HepG2 (cell line): ENCODE measurements around the gene PRXL2A. TPM values are rescaled to one million over a fixed set of nuclear protein-coding genes. Genes with fewer than 3 reads are reported as not detected.

ENCODE experiments used
- AKAP8 ChIP-seq: sonication (generic); formaldehyde crosslinking; IDR thresholded peaks from 2 replicates; pipeline ENCODE4 v1.5.1; 2020; ENCODE audit warnings: mild to moderate bottlenecking, missing genetic modification reagents
- KDM3A ChIP-seq: IDR thresholded peaks from 2 replicates; pipeline ENCODE4 v1.6.1; 2018; ENCODE audit warnings: low read depth, missing compliant biosample characterization
- KDM5B ChIP-seq: sonication (generic); formaldehyde crosslinking; IDR thresholded peaks from 2 replicates; pipeline ENCODE4 v1.4.0; 2020; ENCODE audit warnings: missing genetic modification reagents, mild to moderate bottlenecking, borderline replicate concordance
- NCOR1 ChIP-seq: fragments of 200-600 bp; sonication (generic); IDR thresholded peaks from 2 replicates; pipeline ENCODE4 v1.7.0; 2017; ENCODE audit warnings: antibody characterized with exemption, low read length, borderline replicate concordance
- POLR2AphosphoS2 ChIP-seq: IDR thresholded peaks from 2 replicates; pipeline ENCODE4 v1.6.1; 2011; ENCODE audit warnings: low read depth, low read length, improper control_type of control experiment
- REXO4 ChIP-seq: sonication (generic); formaldehyde crosslinking; IDR thresholded peaks from 2 replicates; pipeline ENCODE4 v1.8.0; 2022; ENCODE audit warnings: missing genetic modification reagents, mild to moderate bottlenecking, borderline replicate concordance
- SMARCE1 ChIP-seq: fragments of 450-650 bp; IDR thresholded peaks from 2 replicates; pipeline ENCODE4 v1.6.1; 2017; ENCODE audit warnings: borderline replicate concordance
- ZFP36 ChIP-seq: fragments of 150-350 bp; IDR thresholded peaks from 2 replicates; pipeline ENCODE4 v1.6.1; 2018; ENCODE audit warnings: borderline replicate concordance, low read length, low read depth; ENCODE audit not compliant: partially characterized antibody
- ZNF354B ChIP-seq: sonication (generic); formaldehyde crosslinking; IDR thresholded peaks from 2 replicates; pipeline ENCODE4 v1.8.0; 2022; ENCODE audit warnings: mild to moderate bottlenecking, missing genetic modification reagents
- ZNF451 ChIP-seq: sonication (generic); formaldehyde crosslinking; IDR thresholded peaks from 2 replicates; pipeline ENCODE4 v1.5.0; 2020; ENCODE audit warnings: mild to moderate bottlenecking, missing genetic modification reagents
- ZNF790 ChIP-seq: sonication (generic); formaldehyde crosslinking; IDR thresholded peaks from 2 replicates; pipeline ENCODE4 v1.8.0; 2022; ENCODE audit warnings: missing genetic modification reagents, mild to moderate bottlenecking, borderline replicate concordance
- polyA plus RNA-seq, 8 experiments: library from polyadenylated mRNA; depleted of rRNA in 3 of 8; stranded (reverse) in 7 of 8; unstranded in 1 of 8; fragments of >200 nt; fragmentation: Illumina TruSeq in 4 of 8; extraction: Trizol in 4 of 8; gene quantifications; 2 replicates each; pipeline versions ENCODE4 v1.2.1 to v1.2.3, GENCODE V29; 2011 to 2016; ENCODE audit warnings: low read depth in 4 of 8, missing spikeins in 1 of 8, mixed read lengths in 1 of 8; ENCODE audit not compliant: insufficient read depth in 1 of 8
- total RNA-seq, 5 experiments: library from RNA; depleted of rRNA; stranded (reverse); fragments of >200 nt; fragmentation: Illumina TruSeq; extraction: Trizol; gene quantifications; 2 replicates each; pipeline ENCODE4 v1.2.3, GENCODE V29; 2016; ENCODE audit warnings: low read depth in 1 of 5
- TF ChIP-seq, protein P1 (sequence below): sonication (generic); formaldehyde crosslinking; IDR thresholded peaks from 2 replicates; pipeline ENCODE4 v1.4.0; 2020; ENCODE audit warnings: mild to moderate bottlenecking, low read depth, missing genetic modification reagents
- TF ChIP-seq, protein P2 (sequence below): sonication (generic); formaldehyde crosslinking; IDR thresholded peaks from 2 replicates; pipeline ENCODE4 v1.9.0; 2021; ENCODE audit warnings: missing genetic modification reagents, borderline replicate concordance
- TF ChIP-seq, protein P3 (sequence below): sonication (generic); formaldehyde crosslinking; IDR thresholded peaks from 2 replicates; pipeline ENCODE4 v1.9.0; 2021; ENCODE audit warnings: mild to moderate bottlenecking, missing genetic modification reagents
- TF ChIP-seq, protein P4 (sequence below): sonication (generic); formaldehyde crosslinking; IDR thresholded peaks from 2 replicates; pipeline ENCODE4 v1.9.0; 2021; ENCODE audit warnings: missing genetic modification reagents, mild to moderate bottlenecking, borderline replicate concordance
- TF ChIP-seq, protein P5 (sequence below): sonication (generic); IDR thresholded peaks from 2 replicates; pipeline ENCODE4 v1.6.1; 2016; ENCODE audit warnings: low read depth, borderline replicate concordance
- TF ChIP-seq, protein P6 (sequence below): sonication (generic); formaldehyde crosslinking; IDR thresholded peaks from 2 replicates; pipeline ENCODE4 v1.4.0; 2020; ENCODE audit warnings: missing genetic modification reagents; ENCODE audit errors: not compliant biosample characterization

PRXL2A gene
- total and polyA plus RNA-seq, 2 of the 13 experiments (the other 11 are each of a cell fraction or from before 2014, with no cell fraction given) = 43.9 to 79.9 TPM

DNA sequence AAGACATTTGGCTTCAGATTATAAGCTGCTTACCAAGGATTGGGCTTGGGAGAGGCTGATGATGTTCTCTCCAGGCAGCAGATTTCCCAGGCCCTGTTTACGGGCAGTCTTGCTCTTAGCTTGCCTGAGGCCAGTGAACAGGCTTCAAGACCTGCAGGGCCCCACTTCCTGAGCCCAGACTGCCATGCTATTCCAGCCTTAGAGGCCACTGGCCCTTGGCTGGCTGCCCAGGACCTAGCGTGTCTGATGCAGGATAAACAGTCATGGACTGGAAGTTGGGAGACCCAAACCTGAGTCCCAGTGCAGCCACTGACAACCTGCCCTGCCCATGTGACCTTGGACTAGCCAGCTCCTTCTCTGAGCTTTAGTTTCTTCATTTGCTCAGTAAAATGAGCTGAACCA is 2.9 kb downstream of the PRXL2A start (continued):
- TF ChIP-seq POLR2AphosphoS2 (no peak), SMARCE1 (no peak), KDM3A (no peak), ZNF451 (CRISPR knock-in tag) (no peak), AKAP8 (CRISPR knock-in tag) (no peak), REXO4 (CRISPR knock-in tag) (no peak), KDM5B (CRISPR knock-in tag) (no peak), ZNF354B (no peak), ZNF790 (CRISPR knock-in tag) (no peak), ZFP36 (no peak), NCOR1 (no peak)
- TF ChIP-seq, protein P1, sequence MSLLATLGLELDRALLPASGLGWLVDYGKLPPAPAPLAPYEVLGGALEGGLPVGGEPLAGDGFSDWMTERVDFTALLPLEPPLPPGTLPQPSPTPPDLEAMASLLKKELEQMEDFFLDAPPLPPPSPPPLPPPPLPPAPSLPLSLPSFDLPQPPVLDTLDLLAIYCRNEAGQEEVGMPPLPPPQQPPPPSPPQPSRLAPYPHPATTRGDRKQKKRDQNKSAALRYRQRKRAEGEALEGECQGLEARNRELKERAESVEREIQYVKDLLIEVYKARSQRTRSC = no peak
- TF ChIP-seq, protein P2, sequence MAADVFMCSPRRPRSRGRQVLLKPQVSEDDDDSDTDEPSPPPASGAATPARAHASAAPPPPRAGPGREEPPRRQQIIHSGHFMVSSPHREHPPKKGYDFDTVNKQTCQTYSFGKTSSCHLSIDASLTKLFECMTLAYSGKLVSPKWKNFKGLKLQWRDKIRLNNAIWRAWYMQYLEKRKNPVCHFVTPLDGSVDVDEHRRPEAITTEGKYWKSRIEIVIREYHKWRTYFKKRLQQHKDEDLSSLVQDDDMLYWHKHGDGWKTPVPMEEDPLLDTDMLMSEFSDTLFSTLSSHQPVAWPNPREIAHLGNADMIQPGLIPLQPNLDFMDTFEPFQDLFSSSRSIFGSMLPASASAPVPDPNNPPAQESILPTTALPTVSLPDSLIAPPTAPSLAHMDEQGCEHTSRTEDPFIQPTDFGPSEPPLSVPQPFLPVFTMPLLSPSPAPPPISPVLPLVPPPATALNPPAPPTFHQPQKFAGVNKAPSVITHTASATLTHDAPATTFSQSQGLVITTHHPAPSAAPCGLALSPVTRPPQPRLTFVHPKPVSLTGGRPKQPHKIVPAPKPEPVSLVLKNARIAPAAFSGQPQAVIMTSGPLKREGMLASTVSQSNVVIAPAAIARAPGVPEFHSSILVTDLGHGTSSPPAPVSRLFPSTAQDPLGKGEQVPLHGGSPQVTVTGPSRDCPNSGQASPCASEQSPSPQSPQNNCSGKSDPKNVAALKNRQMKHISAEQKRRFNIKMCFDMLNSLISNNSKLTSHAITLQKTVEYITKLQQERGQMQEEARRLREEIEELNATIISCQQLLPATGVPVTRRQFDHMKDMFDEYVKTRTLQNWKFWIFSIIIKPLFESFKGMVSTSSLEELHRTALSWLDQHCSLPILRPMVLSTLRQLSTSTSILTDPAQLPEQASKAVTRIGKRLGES (CRISPR knock-in tag) = no peak
- TF ChIP-seq, protein P3, sequence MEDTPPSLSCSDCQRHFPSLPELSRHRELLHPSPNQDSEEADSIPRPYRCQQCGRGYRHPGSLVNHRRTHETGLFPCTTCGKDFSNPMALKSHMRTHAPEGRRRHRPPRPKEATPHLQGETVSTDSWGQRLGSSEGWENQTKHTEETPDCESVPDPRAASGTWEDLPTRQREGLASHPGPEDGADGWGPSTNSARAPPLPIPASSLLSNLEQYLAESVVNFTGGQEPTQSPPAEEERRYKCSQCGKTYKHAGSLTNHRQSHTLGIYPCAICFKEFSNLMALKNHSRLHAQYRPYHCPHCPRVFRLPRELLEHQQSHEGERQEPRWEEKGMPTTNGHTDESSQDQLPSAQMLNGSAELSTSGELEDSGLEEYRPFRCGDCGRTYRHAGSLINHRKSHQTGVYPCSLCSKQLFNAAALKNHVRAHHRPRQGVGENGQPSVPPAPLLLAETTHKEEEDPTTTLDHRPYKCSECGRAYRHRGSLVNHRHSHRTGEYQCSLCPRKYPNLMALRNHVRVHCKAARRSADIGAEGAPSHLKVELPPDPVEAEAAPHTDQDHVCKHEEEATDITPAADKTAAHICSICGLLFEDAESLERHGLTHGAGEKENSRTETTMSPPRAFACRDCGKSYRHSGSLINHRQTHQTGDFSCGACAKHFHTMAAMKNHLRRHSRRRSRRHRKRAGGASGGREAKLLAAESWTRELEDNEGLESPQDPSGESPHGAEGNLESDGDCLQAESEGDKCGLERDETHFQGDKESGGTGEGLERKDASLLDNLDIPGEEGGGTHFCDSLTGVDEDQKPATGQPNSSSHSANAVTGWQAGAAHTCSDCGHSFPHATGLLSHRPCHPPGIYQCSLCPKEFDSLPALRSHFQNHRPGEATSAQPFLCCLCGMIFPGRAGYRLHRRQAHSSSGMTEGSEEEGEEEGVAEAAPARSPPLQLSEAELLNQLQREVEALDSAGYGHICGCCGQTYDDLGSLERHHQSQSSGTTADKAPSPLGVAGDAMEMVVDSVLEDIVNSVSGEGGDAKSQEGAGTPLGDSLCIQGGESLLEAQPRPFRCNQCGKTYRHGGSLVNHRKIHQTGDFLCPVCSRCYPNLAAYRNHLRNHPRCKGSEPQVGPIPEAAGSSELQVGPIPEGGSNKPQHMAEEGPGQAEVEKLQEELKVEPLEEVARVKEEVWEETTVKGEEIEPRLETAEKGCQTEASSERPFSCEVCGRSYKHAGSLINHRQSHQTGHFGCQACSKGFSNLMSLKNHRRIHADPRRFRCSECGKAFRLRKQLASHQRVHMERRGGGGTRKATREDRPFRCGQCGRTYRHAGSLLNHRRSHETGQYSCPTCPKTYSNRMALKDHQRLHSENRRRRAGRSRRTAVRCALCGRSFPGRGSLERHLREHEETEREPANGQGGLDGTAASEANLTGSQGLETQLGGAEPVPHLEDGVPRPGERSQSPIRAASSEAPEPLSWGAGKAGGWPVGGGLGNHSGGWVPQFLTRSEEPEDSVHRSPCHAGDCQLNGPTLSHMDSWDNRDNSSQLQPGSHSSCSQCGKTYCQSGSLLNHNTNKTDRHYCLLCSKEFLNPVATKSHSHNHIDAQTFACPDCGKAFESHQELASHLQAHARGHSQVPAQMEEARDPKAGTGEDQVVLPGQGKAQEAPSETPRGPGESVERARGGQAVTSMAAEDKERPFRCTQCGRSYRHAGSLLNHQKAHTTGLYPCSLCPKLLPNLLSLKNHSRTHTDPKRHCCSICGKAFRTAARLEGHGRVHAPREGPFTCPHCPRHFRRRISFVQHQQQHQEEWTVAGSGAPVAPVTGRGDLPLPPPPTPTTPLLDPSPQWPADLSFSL (CRISPR knock-in tag) = no peak
- TF ChIP-seq, protein P4, sequence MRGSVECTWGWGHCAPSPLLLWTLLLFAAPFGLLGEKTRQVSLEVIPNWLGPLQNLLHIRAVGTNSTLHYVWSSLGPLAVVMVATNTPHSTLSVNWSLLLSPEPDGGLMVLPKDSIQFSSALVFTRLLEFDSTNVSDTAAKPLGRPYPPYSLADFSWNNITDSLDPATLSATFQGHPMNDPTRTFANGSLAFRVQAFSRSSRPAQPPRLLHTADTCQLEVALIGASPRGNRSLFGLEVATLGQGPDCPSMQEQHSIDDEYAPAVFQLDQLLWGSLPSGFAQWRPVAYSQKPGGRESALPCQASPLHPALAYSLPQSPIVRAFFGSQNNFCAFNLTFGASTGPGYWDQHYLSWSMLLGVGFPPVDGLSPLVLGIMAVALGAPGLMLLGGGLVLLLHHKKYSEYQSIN = no peak
- TF ChIP-seq, protein P5, sequence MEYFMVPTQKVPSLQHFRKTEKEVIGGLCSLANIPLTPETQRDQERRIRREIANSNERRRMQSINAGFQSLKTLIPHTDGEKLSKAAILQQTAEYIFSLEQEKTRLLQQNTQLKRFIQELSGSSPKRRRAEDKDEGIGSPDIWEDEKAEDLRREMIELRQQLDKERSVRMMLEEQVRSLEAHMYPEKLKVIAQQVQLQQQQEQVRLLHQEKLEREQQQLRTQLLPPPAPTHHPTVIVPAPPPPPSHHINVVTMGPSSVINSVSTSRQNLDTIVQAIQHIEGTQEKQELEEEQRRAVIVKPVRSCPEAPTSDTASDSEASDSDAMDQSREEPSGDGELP = no peak
- TF ChIP-seq, protein P6, sequence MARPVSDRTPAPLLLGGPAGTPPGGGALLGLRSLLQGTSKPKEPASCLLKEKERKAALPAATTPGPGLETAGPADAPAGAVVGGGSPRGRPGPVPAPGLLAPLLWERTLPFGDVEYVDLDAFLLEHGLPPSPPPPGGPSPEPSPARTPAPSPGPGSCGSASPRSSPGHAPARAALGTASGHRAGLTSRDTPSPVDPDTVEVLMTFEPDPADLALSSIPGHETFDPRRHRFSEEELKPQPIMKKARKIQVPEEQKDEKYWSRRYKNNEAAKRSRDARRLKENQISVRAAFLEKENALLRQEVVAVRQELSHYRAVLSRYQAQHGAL (CRISPR knock-in tag) = no peak
